ENCODE results near the gene RFX4. TPM values are rescaled to one million over a fixed set of nuclear protein-coding genes. Genes with fewer than 3 reads are reported as not detected.

Gene RFX4
- total RNA-seq, 2 donors from 2014 or later, result not detected

DNA sequence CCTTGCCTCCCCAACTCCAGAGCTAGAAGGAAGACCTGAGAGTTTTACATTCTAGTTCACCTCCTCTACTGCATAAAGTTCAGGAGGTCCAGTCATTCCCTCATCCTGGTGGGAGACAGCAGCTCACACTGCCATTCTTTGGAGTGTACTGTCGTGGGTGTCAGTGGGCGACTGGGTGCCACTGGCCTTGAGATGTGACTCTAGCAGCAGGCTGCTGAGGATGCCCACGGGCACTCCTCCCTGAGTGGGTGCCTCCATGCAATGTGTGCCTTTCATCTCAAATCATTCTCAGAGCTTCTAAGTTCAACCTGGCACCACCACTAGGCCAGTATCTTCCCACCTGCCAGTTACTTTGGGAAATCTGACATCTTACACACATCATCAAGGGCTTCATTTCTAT is 12.5 kb downstream of the RFX4 start:
- no peaks in the 10 kb centered on the region for H3K9me3 ChIP-seq
- no peak overlapping the region for H3K4me3 ChIP-seq
- no peak overlapping the region for H3K27ac ChIP-seq
- no peaks in the 10 kb centered on the region for H3K36me3 ChIP-seq
- DNase-seq (ENCODE audit: low spot score), result no peak
- no peaks in the 10 kb centered on the region for H3K27me3 ChIP-seq
- TF ChIP-seq CTCF (IDR thresholded peaks at IDR 0.05), result no peak
- no peaks in the 10 kb centered on the region for H3K4me1 ChIP-seq

- Histone ChIP-seq H3K36me3 (no peaks in the 10 kb centered on the region), H3K27me3 (no peaks in the 10 kb centered on the region), H3K9me3 (no peaks in the 10 kb centered on the region), H3K4me3 (no peak overlapping the region), H3K27ac (no peak overlapping the region), H3K4me1 (no peaks in the 10 kb centered on the region)
- TF ChIP-seq CTCF (IDR thresholded peaks at IDR 0.05), result no peak
- DNase-seq (ENCODE audit: low spot score), result no peak
Observed at GRCh38 chr12:106598003-106598402, 15.2 kb downstream of the RFX4 start.

DNA sequence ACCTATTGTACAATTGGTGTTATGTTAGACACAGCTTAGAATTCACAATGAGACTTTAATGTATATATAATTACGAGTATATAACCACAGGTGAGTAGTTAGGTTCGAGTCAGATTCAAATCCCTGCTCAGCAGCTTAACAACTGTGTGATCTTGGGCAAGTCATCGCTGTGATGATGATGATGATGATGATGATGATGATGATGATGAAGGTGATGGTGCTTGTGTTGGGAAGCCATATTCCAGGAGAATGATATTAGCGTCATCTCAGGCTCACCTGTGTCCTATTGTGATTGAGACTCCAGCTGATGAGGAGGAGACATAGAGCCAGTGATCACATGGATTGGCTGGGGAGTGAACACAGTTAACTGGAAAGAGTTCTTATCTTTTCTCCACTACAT is 16.5 kb downstream of the RFX4 start:
- no peak for TF ChIP-seq CTCF (IDR thresholded peaks at IDR 0.05)
- Histone ChIP-seq H3K4me1 (no peaks in the 10 kb centered on the region), H3K9me3 (no peaks in the 10 kb centered on the region), H3K4me3 (no peak overlapping the region), H3K27me3 (no peaks in the 10 kb centered on the region), H3K36me3 (no peaks in the 10 kb centered on the region), H3K27ac (no peak overlapping the region)
- DNase-seq (ENCODE audit: low spot score), result no peak

GRCh38 chr12:106600503-106600902 is 17.7 kb downstream of the RFX4 start:
- no peak for TF ChIP-seq CTCF (IDR thresholded peaks at IDR 0.05)
- DNase-seq (ENCODE audit: low spot score), result no peak
- H3K9me3 ChIP-seq, result no peaks in the 10 kb centered on the region
- H3K27me3 ChIP-seq, result no peaks in the 10 kb centered on the region
- H3K36me3 ChIP-seq, result no peaks in the 10 kb centered on the region
- no peaks in the 10 kb centered on the region for H3K4me1 ChIP-seq
- no peak overlapping the region for H3K27ac ChIP-seq
- no peak overlapping the region for H3K4me3 ChIP-seq

GRCh38 chr12:106601031-106601430 is 18.2 kb downstream of the RFX4 start:
- no peaks in the 10 kb centered on the region for H3K4me1 ChIP-seq
- H3K4me3 ChIP-seq, result no peak overlapping the region
- no peak for TF ChIP-seq CTCF (IDR thresholded peaks at IDR 0.05)
- H3K36me3 ChIP-seq, result no peaks in the 10 kb centered on the region
- no peaks in the 10 kb centered on the region for H3K9me3 ChIP-seq
- H3K27ac ChIP-seq, result no peak overlapping the region
- no peak for DNase-seq (ENCODE audit: low spot score)
- H3K27me3 ChIP-seq, result no peaks in the 10 kb centered on the region

- H3K36me3 ChIP-seq, result no peaks in the 10 kb centered on the region
- no peaks in the 10 kb centered on the region for H3K27me3 ChIP-seq
- H3K9me3 ChIP-seq, result no peaks in the 10 kb centered on the region
- DNase-seq (ENCODE audit: low spot score), result no peak
- H3K4me1 ChIP-seq, result no peaks in the 10 kb centered on the region
- no peak for TF ChIP-seq CTCF (IDR thresholded peaks at IDR 0.05)
- no peak overlapping the region for H3K4me3 ChIP-seq
- H3K27ac ChIP-seq, result no peak overlapping the region
Observed at GRCh38 chr12:106601496-106601895, 18.7 kb downstream of the RFX4 start.

Measured in right atrium auricular region (tissue), 2 donors.